Subcutaneous adipose tissue (tissue), 4 donors: ENCODE data around the gene NFATC2IP. TPM values are rescaled to one million over a fixed set of nuclear protein-coding genes. Genes with fewer than 3 reads are reported as not detected.

ENCODE experiments used
- CTCF ChIP-seq: fragments of 450-650 bp; IDR thresholded peaks from one replicate; pipeline ENCODE4 v1.5.1; 2016; ENCODE audit warnings: low read depth, mild to moderate bottlenecking, control low read depth, antibody characterized with exemption, moderate library complexity
- total RNA-seq, 4 donors: library from RNA; depleted of rRNA; stranded (reverse); fragments of >200 nt; gene quantifications; one replicate each; pipeline ENCODE4 v1.1.0, GENCODE V29; 2016

NFATC2IP gene
- total RNA-seq, 4 donors from 2014 or later: 18.2 to 33.5 (median 23.8) TPM

- no peak for TF ChIP-seq CTCF
Observed at GRCh38 chr16:29011112-29011511, 60.4 kb downstream of the NFATC2IP start.

GRCh38 chr16:29011851-29012250 is 61.1 kb downstream of the NFATC2IP start:
- no peak for TF ChIP-seq CTCF

GRCh38 chr16:29012913-29013553 is 62.3 kb downstream of the NFATC2IP start:
- TF ChIP-seq CTCF: no peak

GRCh38 chr16:29014561-29015069 is 63.9 kb downstream of the NFATC2IP start:
- no peak for TF ChIP-seq CTCF

Other genes starting within 250 kb of the NFATC2IP start
- 100 to 1,000 TPM; 129 to 313 (median 232) TPM for gene EIF3C, start 239.5 kb upstream of the NFATC2IP start, total RNA-seq
- gene NPIPB9, start 199.2 kb upstream of the NFATC2IP start, total RNA-seq: 10 to 100 TPM in 2 of 4 donors, 1 to 10 TPM in 2; 1.9 to 14.8 (median 12.4) TPM
- 10 to 100 TPM; 50.5 to 77.4 (median 54.1) TPM for gene ATXN2L, start 127.9 kb upstream of the NFATC2IP start, total RNA-seq
- gene TUFM, start 104.6 kb upstream of the NFATC2IP start, total RNA-seq: 100 to 1,000 TPM in 1 of 4 donors, 10 to 100 TPM in 3; 51.5 to 120 (median 79.9) TPM
- gene SH2B1, start 87.1 kb upstream of the NFATC2IP start, total RNA-seq: 10 to 100 TPM; 10.5 to 34.7 (median 20.7) TPM
- gene ATP2A1, start 72.4 kb upstream of the NFATC2IP start, total RNA-seq: under 1 TPM in 3 of 4 donors, not detected in 1; 0.19 to 0.44 (median 0.34) TPM
- gene RABEP2, start 25.7 kb upstream of the NFATC2IP start, total RNA-seq: 10 to 100 TPM in 3 of 4 donors, 1 to 10 TPM in 1; 9.0 to 19.6 (median 16.4) TPM
- under 1 TPM in 1 of 4 donors, not detected in 3; 0.68 TPM for gene CD19, start 19.0 kb upstream of the NFATC2IP start, total RNA-seq
- 10 to 100 TPM; 15.3 to 24.6 (median 18.9) TPM for gene SPNS1, start 23.8 kb downstream of the NFATC2IP start, total RNA-seq
- gene LAT, start 34.1 kb downstream of the NFATC2IP start, total RNA-seq: 10 to 100 TPM in 1 of 4 donors, 1 to 10 TPM in 3; 3.6 to 10.0 (median 5.3) TPM